Astrocyte of the cerebellum (primary cell): ENCODE data around the gene TAGLN2.

Source experiments
- DNase-seq: peaks from one replicate; pipeline ENCODE4 v3.0.0-alpha.2; 2011; ENCODE audit warnings: low read depth
- H3K4me3 ChIP-seq: 2 replicates; pipeline ENCODE4 v1.5.1; 2011; ENCODE audit warnings: mild to moderate bottlenecking, low read depth, low read length, moderate library complexity
- in situ Hi-C: cut with HindIII; loops from 2 replicates; pipeline ENCODE4 v1.10.0; 2017; ENCODE audit warnings: low sequenced_read_pairs
- TF ChIP-seq, protein P1 (sequence below): IDR thresholded peaks from 2 replicates; pipeline ENCODE4 v1.5.1; 2012; ENCODE audit warnings: low read length, low read depth, moderate library complexity, mild to moderate bottlenecking; ENCODE audit errors: missing control alignments

The TAGLN2 gene

DNA sequence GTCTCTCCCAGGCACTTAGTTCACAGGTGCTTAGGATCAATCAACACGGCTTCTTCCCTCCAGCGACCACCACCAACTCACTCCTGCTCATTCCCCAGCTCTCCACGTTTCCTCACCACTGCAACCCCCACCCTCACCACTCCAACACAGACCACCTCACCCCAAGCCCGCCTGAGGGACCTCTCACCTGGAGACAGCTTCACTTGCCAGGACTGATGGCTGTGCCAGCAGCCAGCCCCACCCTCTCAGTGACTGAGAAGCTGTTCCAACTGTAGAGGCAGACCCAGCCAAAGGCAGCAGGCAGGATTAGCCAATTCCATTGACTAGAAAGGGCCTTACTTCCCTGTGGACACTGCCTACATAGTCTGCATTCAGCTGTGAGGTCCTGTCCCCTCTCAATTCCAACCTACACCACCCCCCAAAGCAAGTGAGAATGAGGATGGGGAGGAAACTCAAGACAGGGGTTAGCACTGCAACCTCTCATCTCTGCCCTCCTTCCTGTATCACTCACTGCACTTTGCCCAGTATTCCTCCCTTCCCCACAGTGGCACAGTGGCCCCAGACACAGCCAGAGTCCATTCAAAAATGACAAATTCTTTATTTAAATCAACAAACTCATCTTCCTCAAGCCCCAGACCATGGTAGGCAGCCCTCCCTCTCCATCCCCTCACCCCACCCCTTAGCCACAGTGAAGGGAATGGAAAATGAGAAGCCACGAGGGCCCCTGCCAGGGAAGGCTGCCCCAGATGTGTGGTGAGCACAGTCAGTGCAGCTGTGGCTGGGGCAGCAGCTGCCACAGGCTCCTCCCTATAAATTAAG lies 7.6 kb downstream of the TAGLN2 start:
- in situ Hi-C loops: no loop called here
- TF ChIP-seq, protein P1, sequence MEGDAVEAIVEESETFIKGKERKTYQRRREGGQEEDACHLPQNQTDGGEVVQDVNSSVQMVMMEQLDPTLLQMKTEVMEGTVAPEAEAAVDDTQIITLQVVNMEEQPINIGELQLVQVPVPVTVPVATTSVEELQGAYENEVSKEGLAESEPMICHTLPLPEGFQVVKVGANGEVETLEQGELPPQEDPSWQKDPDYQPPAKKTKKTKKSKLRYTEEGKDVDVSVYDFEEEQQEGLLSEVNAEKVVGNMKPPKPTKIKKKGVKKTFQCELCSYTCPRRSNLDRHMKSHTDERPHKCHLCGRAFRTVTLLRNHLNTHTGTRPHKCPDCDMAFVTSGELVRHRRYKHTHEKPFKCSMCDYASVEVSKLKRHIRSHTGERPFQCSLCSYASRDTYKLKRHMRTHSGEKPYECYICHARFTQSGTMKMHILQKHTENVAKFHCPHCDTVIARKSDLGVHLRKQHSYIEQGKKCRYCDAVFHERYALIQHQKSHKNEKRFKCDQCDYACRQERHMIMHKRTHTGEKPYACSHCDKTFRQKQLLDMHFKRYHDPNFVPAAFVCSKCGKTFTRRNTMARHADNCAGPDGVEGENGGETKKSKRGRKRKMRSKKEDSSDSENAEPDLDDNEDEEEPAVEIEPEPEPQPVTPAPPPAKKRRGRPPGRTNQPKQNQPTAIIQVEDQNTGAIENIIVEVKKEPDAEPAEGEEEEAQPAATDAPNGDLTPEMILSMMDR: no peak
- H3K4me3 ChIP-seq: no peak overlapping the region
- no peak for DNase-seq

DNA sequence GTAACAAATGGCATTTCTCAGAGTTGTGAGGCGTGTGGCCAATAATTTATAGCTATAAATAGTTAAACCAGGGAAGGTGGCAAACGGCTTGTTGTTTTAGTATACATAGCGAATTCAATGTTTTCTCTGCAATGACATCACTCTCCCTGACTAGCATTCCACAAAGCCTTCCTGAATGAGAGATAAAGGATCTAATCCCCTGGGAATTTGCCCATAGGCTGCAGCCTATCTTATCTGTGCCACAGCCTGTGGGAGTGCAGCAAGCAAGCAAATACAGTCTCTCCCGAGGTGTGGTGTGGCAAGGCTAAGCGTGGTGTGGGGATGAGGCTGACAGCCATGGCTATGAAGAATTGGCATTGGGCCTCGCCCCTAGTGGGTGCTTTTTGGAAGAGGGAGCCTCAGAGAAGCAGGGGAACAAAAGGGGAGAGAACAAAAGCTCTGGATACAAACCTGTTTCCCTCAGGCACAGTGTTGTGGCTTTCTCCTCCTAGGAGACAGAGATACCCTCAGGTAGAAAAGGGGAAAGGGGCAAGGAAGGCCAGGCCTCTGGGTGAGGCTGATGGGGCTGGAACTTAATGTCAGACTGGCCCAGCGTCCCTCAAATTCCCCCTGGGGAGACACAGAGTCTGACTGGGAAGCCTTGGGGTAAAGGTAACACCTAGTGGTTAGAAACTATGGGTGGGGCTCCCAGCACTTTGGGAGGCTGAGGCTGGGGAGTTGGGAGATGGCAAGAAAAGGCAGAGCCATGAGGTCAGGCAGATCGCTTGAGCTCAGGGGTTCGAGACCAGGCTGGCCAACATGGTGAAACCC lies 8.9 kb downstream of the TAGLN2 start:
- TF ChIP-seq, protein P1: no peak
- no peak overlapping the region for H3K4me3 ChIP-seq
- DNase-seq: no peak
- in situ Hi-C loops: no loop called here

DNA sequence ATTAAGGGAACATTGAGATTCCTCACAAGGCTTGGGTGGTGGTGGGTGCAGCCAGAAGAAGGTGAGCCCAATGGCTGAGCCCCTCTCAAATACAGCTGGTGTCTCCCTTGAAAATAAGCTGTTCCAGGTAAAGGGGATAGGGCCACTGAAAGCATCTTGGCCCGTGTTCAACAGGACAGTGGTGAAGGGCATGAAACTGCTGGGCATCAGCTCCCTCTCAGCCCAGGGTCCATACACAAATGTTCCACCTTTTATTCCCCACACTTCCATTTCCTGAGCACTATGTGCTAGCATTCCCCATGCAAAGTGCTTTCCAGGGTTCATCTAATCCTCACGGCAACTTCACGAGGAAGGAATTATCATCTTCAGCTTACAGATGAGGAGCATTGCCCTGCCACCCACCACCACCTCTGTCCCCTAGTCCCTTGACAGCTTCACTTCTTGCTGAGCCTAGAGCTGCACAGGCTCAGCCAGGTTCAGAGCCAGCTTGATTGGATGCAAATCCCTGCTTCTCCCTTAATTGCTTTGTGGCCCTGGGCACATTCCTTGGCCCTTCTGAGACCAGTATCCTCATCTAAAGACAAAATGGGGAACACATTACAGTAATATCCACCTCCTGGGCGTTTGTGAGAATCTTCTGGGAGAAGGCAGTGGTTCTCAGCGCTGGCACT lies 9.6 kb downstream of the TAGLN2 start:
- in situ Hi-C loops: no loop called here
- no peak overlapping the region for H3K4me3 ChIP-seq
- no peak for DNase-seq
- TF ChIP-seq, protein P1: no peak

DNA sequence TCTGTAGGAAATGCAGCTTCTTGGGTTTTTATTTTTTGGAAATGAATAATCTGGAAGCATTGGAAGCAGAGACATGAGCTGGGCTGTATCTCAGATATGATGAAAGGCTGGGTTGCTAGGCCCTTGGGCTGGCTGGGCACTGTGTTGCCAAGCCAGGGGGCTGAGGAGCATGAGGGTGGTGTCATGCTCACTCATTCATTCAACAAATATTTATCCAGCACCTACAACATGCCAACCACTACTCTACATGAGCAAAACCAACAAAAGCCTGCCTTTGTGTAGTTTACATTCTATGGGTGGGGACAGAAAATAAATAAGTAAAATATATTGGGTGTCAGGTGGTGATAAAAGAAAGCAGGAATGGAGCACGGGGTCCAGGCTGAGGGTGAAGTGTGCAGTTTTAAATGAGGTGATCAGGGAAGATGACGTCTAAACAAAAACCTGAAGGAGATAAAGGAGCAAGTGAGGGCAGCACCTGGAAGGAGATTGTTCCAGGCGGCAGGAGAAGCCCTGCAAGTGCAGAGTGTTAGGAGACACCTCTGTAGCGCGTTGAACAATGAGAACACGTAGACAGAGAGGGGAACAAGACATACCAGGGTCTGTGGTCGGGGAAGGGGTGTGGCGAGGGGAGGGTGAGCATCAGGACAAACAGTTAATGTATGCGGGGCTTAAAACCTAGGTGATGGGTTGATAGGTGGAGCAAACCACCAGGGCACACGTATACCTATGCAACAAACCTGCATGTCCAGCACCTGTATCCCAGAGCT lies 10.9 kb downstream of the TAGLN2 start:
- in situ Hi-C loops: no loop called here
- no peak overlapping the region for H3K4me3 ChIP-seq
- DNase-seq: no peak
- TF ChIP-seq, protein P1: no peak

DNA sequence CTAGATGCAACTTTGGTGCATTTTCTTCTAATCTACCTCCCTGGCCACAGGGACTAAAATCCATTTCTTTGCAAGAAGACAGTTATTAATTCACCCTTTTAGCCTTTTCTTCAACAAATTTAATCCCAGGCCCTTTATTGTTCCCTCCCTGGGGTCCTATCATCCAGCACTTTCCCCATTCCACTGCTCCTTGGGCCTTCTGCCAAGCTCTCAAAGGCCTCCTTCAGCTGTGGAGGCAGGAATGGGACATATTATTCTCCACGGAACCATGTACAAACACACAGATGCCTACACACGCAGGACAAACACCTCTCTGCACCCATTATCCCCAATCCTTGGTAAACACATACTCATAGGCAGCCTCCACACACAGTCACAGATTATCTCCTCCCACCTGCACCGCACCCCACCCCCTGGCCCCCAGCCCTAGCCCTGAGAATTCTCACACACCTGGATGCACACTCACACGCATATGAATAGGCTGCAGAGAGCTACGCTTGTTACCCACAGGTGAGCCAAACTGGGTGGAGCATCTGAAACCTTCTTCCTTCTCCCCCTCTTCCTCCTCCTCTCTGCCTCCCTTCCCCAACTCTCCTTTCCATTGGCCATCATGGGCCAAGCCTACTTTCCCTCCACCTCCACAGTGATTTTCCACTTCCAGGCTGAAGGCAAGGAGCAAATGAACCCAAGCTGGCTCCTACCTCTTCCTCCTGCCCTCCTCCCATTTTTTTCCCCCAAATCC lies 11.7 kb downstream of the TAGLN2 start:
- TF ChIP-seq, protein P1: no peak
- H3K4me3 ChIP-seq: no peak overlapping the region
- in situ Hi-C loops: no loop called here
- no peak for DNase-seq
